ENCODE measurements around the gene TOE1. TPM values are rescaled to one million over a fixed set of nuclear protein-coding genes. Genes with fewer than 3 reads are reported as not detected.

Gene TOE1
- total RNA-seq, 1 experiment from 2014 or later, result 31.2 TPM

GRCh38 chr1:45326627-45327623 lies 13.0 kb upstream of the TOE1 start, which contains the start of gene HPDL:
HPDL (plus strand) TSS chr1:45326895; CDS start chr1:45327149, 254 bp downstream.
- no peak within 1 kb of the TSS for H4K5ac ChIP-seq (ENCODE audit: insufficient read length, low read depth, low read length)
- peaks cover 16% of the 10 kb centered on the region for H3K23me2 ChIP-seq (ENCODE audit: insufficient read length, low read depth, low read length, poor library complexity, severe bottlenecking)
- no peaks in the 10 kb centered on the region for H3K79me2 ChIP-seq (ENCODE audit: insufficient read depth, low read length)
- no peak within 1 kb of the TSS for H3T11ph ChIP-seq (ENCODE audit: low read length)
- no peaks in the 10 kb centered on the region for H3K9me3 ChIP-seq (ENCODE audit: control insufficient read depth, low read depth, low read length)
- H3K23ac ChIP-seq (ENCODE audit: insufficient read length, low read depth, low read length), result no peak within 1 kb of the TSS
- Mint-ChIP-seq H3K36me3 (ENCODE audit: insufficient read depth in 1 of 3, low read depth in 3 of 3) (peaks cover 23 to 41% (median 27%) of the 10 kb centered on the region in 3 experiments), H3K27ac (peak within 1 kb of the TSS; percentile 51 to 94 (median 79); a peak in 6 of 7 replicates), H3K9me3 (peaks cover 3 to 11% of the 10 kb centered on the region in 2 experiments; a peak in 4 of 5 replicates), H3K4me3 (peak within 1 kb of the TSS; percentile 75), H3K4me1 (peaks cover 39 to 48% of the 10 kb centered on the region in 2 experiments), H3K27me3 (ENCODE audit: low read depth) (no peaks in the 10 kb centered on the region)
- H2BK12ac ChIP-seq (ENCODE audit: insufficient read length, low read depth, low read length), result no peak within 1 kb of the TSS
- no peak within 1 kb of the TSS for H4K8ac ChIP-seq (replicated peaks; ENCODE audit: insufficient read length, low read depth, low read length)
- DNase-seq, result peak; percentile 94
- peak within 1 kb of the TSS; percentile 47 for H3K4me2 ChIP-seq (ENCODE audit: insufficient read depth, insufficient read length, low read length)
- no peak within 1 kb of the TSS for H2BK15ac ChIP-seq (ENCODE audit: low read depth, low read length)
- no peak for TF ChIP-seq CTCF (conservative IDR thresholded peaks at IDR 0.05)
- H4K91ac ChIP-seq (ENCODE audit: insufficient read length, low read depth, low read length), result peak within 1 kb of the TSS; percentile 68
- no peak within 1 kb of the TSS for H2AFZ ChIP-seq (ENCODE audit: low read length)
- no peak within 1 kb of the TSS for H2BK120ac ChIP-seq (ENCODE audit: low read depth, low read length, poor library complexity, severe bottlenecking)
- no peaks in the 10 kb centered on the region for H3K79me1 ChIP-seq (ENCODE audit: insufficient read depth, low read depth, low read length, poor library complexity, severe bottlenecking)
- H2AK5ac ChIP-seq (ENCODE audit: insufficient read length, low read length), result no peak within 1 kb of the TSS
- H3K4me1 ChIP-seq (ENCODE audit: insufficient read depth, low read length), result peaks cover 6% of the 10 kb centered on the region; the same call in 1 of the 2 replicates
- no CpG with 5 or more reads among the region's 96 CpGs for WGBS (ENCODE audit: extremely low coverage, insufficient read length, low lambda C conversion rate)
- peak within 1 kb of the TSS; percentile 7 for H3K4ac ChIP-seq (ENCODE audit: low read depth, low read length)
- H2BK20ac ChIP-seq (ENCODE audit: low read depth, low read length, poor library complexity, severe bottlenecking), result no peak within 1 kb of the TSS
- H4K20me1 ChIP-seq (ENCODE audit: control insufficient read depth, insufficient read depth, insufficient read length), result no peaks in the 10 kb centered on the region
- H3K56ac ChIP-seq (ENCODE audit: insufficient read length, low read depth, low read length), result no peak within 1 kb of the TSS
- peak within 1 kb of the TSS; percentile 83 for H3K18ac ChIP-seq (ENCODE audit: insufficient read length, low read depth, low read length)
- H3K27me3 ChIP-seq (ENCODE audit: insufficient read depth, low read length), result no peaks in the 10 kb centered on the region
- H3K27ac ChIP-seq (ENCODE audit: insufficient read length, low read depth, low read length), result no peak within 1 kb of the TSS
- H3K14ac ChIP-seq (ENCODE audit: insufficient read depth, low read length), result peak within 1 kb of the TSS; percentile 93
- H2BK5ac ChIP-seq (ENCODE audit: insufficient read length, low read length), result no peak within 1 kb of the TSS
- peak within 1 kb of the TSS; percentile 44 for H3K9ac ChIP-seq (ENCODE audit: extremely low read depth, insufficient read length, low read length)
